Vagina (tissue), 2 donors: ENCODE measurements around the gene RBFOX1.

ENCODE experiments used
- POLR2A ChIP-seq, 2 donors: fragments of 450-650 bp; IDR thresholded peaks; one replicate each; pipeline ENCODE4 v1.6.1; 2017; ENCODE audit warnings: antibody characterized with exemption in 2 of 2, mild to moderate bottlenecking in 2 of 2, moderate library complexity in 2 of 2
- TF ChIP-seq, protein P1 (sequence below), 3 experiments: fragments of 450-650 bp in 2 of 3; fragments of 200-600 bp in 1 of 3; sonication (generic) in 1 of 3; IDR thresholded peaks; one replicate each; pipeline ENCODE4 v1.5.1; 2017 to 2019; ENCODE audit warnings: antibody characterized with exemption in 3 of 3, mild to moderate bottlenecking in 2 of 3, moderate library complexity in 2 of 3

DNA sequence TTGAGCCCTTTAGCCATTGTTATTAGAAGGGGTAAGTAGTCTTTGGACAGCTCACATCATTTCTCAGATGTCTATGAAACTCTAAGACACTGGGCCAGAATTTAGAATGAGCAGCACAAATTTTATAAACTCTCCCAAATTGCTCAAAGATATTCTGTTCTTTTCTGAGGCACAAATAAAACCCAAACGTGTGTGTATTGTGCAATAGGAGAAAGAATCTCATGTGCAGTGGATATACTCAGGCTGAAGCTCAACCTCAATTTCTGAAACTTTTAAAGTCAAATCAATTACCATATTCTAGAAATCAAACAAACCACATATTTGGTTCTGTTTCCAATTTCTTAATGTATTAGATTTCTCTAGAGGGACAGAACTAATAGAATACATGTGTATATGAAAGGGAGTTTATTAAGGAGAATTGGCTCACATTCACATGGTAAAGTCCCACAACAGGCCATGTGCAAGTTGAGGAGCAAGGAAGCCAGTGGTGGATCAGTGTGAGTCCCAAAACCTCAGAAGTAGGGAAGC lies 403.6 kb downstream of the RBFOX1 start:
- TF ChIP-seq, protein P1, sequence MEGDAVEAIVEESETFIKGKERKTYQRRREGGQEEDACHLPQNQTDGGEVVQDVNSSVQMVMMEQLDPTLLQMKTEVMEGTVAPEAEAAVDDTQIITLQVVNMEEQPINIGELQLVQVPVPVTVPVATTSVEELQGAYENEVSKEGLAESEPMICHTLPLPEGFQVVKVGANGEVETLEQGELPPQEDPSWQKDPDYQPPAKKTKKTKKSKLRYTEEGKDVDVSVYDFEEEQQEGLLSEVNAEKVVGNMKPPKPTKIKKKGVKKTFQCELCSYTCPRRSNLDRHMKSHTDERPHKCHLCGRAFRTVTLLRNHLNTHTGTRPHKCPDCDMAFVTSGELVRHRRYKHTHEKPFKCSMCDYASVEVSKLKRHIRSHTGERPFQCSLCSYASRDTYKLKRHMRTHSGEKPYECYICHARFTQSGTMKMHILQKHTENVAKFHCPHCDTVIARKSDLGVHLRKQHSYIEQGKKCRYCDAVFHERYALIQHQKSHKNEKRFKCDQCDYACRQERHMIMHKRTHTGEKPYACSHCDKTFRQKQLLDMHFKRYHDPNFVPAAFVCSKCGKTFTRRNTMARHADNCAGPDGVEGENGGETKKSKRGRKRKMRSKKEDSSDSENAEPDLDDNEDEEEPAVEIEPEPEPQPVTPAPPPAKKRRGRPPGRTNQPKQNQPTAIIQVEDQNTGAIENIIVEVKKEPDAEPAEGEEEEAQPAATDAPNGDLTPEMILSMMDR (IDR thresholded peaks at IDR 0.05) = no peak
- TF ChIP-seq POLR2A (IDR thresholded peaks at IDR 0.05) = no peak
